Ecto neural progenitor cell (in vitro differentiated cells): Measurements from ENCODE around the gene DLEC1.
"Not testable (repeated sequence)": the region's sequence is repeated elsewhere in the genome, so short reads cannot be mapped to it uniquely, and the experiment has no call there.

ENCODE experiments used
- DNase-seq: peaks from one replicate; pipeline ENCODE4 v3.0.0-alpha.2; 2018; ENCODE audit warnings: low spot score

DLEC1 gene

DNA sequence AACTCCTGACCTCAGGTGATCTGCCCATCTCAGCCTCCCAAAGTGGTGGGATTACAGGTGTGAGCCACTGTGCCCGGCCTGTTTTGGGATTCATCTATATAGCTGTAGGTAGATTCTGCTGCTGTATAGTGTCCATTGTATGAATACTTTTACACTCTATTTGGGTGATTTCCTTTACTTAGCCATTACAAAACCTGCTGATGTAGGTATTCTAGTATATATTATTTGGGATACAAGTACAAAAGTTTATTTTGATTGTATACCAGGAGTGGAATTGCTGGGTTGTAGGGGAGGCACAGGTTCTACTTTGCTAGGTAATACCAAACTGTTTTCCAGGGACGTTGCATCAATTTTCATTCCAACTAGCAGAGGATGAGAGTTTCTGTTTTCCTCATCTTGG lies 116.8 kb downstream of the DLEC1 start:
- no peak for DNase-seq

GRCh38 chr3:38157117-38157516 lies 118.1 kb downstream of the DLEC1 start:
- no peak for DNase-seq

- DNase-seq, result no peak
Observed at GRCh38 chr3:38157595-38157994, 118.6 kb downstream of the DLEC1 start.

DNA sequence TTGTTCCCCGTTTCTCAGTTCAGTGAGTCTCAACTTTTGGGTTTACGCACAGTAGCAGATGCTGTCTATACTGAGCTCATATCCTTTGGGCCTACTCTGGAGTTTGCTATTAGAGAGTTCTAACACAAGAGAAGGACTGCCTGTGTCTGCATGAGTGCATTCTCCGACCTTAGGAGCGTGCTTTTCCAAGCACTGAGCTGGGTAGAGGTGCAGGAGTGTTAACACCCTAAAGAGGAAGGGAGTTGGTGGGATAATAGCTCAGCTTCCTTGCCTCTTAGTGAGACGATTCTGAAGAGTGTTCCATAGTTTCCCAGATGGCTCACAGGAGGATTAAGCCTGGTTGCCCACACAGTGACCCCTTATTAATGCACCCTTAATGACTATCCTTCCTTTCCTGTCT lies 119.5 kb downstream of the DLEC1 start:
- no peak for DNase-seq

GRCh38 chr3:38160704-38161103 lies 121.7 kb downstream of the DLEC1 start:
- not testable (repeated sequence) for DNase-seq

GRCh38 chr3:38163117-38163840 lies 124.3 kb downstream of the DLEC1 start:
- no peak for DNase-seq

- DNase-seq, result no peak
Observed at GRCh38 chr3:38163841-38164642, 125.0 kb downstream of the DLEC1 start.

DNA sequence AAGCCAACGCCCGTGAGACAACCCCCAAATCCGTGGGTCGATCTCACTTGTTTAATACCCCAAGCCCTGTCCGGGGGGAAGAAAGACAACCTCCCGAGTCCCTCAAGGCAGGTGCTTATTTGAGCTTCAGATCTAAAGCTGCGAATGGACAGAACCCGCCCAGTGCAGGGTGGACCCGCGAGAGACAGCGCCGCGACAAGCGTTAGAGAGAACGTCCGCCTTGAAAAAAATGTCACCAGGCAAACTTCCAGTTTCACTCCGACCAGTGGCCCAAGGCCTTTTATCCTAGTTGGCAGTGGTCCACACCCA lies 125.6 kb downstream of the DLEC1 start:
- DNase-seq, result no peak

DNA sequence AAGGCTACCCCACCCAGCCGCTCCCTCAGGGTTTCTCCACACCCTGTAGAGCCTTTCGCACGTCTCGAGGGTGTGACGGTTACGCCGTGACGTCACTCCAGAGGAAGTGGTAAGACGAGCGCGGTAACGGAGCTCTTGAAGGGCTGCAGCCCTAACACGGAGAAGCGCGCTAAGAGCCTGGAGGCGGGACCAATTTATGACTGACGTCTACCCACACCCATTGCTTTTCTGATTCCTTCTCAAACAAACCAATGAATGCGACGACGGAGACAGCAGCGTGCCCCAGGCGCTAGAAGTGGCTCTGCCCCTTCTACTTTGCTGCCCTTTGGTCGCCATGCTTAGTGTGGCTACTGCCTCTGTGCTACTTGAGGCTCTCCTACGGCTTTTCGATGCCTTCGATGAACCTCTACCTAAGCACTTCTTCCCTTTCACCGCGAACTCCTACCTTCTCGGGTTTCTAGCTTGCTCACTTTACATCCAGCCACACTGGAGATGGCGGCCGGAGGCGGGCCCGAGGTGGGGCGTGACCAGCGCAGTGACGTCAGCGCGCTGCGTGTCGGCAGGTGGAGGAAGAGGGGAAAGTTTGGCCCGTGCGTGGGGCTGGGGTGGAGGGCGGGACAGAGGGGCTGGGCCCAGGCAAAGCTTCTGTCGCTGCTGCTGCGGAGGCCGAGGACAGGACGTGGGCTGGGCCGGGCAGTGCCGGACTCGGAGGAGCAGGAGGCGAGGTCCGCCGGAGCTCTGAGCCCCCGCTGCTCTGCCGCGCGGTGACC lies 126.1 kb downstream of the DLEC1 start, which contains the start of gene OXSR1:
Gene OXSR1 (plus strand): TSS at position 586 of the 770 bp plus-strand sequence. CDS start 340 bp downstream, outside the sequence.
- DNase-seq, result peak; percentile 97

- no peak for DNase-seq
Observed at GRCh38 chr3:38165722-38166387, 126.8 kb downstream of the DLEC1 start.

- no peak for DNase-seq
Observed at GRCh38 chr3:38167591-38167990, 128.6 kb downstream of the DLEC1 start.

- no peak for DNase-seq
Observed at GRCh38 chr3:38168151-38169026, 129.4 kb downstream of the DLEC1 start.

- DNase-seq, result no peak
Observed at GRCh38 chr3:38169027-38169317, 130.0 kb downstream of the DLEC1 start.

DNA sequence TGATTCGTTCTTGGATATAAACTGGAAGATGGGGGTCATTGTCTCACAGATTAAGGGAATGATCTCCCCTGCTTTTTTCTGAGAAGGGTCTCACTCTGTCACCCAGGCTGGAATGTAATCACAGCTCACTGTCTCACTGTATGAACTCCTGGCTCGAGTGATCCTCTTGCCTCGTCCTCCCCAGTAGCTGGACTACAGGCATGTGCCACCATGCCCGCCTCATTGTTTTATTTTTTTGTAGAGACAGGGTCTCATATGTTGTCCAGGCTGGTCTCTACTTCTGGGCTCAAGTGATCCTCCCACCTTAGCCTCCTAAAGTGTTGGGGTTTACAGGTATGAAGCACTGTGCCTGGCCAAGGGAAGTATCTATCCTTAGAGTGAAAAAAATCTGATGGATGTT lies 131.7 kb downstream of the DLEC1 start:
- no peak for DNase-seq

GRCh38 chr3:38171622-38172021 lies 132.6 kb downstream of the DLEC1 start:
- no peak for DNase-seq
